H9 (cell line): ENCODE measurements around the gene RETREG3. TPM values are rescaled to one million over a fixed set of nuclear protein-coding genes. Genes with fewer than 3 reads are reported as not detected.
A peak's percentile ranks its signal among the peaks of the same experiment; 100 is the strongest.

ENCODE experiments used
- DNase-seq: peaks from one replicate; pipeline ENCODE4 v3.0.0-alpha.2; 2017
- H2AFZ ChIP-seq: one replicate; pipeline ENCODE4 v1.6.1; 2013; ENCODE audit warnings: mild to moderate bottlenecking, low read length, control low read depth, moderate library complexity
- H2AK5ac ChIP-seq: 2 replicates; pipeline ENCODE4 v1.6.1; 2013; ENCODE audit warnings: low read length, control low read depth, mixed read lengths; ENCODE audit not compliant: insufficient read length
- H2BK120ac ChIP-seq: one replicate; pipeline ENCODE4 v1.6.1; 2013; ENCODE audit warnings: low read depth, mild to moderate bottlenecking, low read length, control low read depth, inconsistent platforms; ENCODE audit not compliant: poor library complexity, severe bottlenecking
- H2BK12ac ChIP-seq: 2 replicates; pipeline ENCODE4 v1.6.1; 2013; ENCODE audit warnings: low read length, control low read depth, mixed read lengths, low read depth; ENCODE audit not compliant: insufficient read length
- H2BK15ac ChIP-seq: 2 replicates; pipeline ENCODE4 v1.6.1; 2013; ENCODE audit warnings: low read depth, low read length, control low read depth
- H2BK20ac ChIP-seq: one replicate; pipeline ENCODE4 v1.6.1; 2013; ENCODE audit warnings: low read depth, mild to moderate bottlenecking, low read length, control low read depth, inconsistent platforms; ENCODE audit not compliant: poor library complexity, severe bottlenecking
- H2BK5ac ChIP-seq: 2 replicates; pipeline ENCODE4 v1.6.1; 2013; ENCODE audit warnings: low read length, control low read depth, mixed read lengths; ENCODE audit not compliant: insufficient read length
- H3K14ac ChIP-seq: 2 replicates; pipeline ENCODE4 v1.6.1; 2013; ENCODE audit warnings: low read length, control low read depth; ENCODE audit not compliant: insufficient read depth
- H3K18ac ChIP-seq: 2 replicates; pipeline ENCODE4 v1.6.1; 2013; ENCODE audit warnings: low read depth, mild to moderate bottlenecking, mixed read lengths, low read length, control low read depth; ENCODE audit not compliant: insufficient read length
- H3K23ac ChIP-seq: 2 replicates; pipeline ENCODE4 v1.6.1; 2013; ENCODE audit warnings: low read length, control low read depth, mixed read lengths, low read depth; ENCODE audit not compliant: insufficient read length
- H3K23me2 ChIP-seq: 2 replicates; pipeline ENCODE4 v1.6.1; 2013; ENCODE audit warnings: low read depth, mild to moderate bottlenecking, mixed read lengths, low read length, control low read depth; ENCODE audit not compliant: insufficient read length, poor library complexity, severe bottlenecking
- H3K27ac ChIP-seq: 2 replicates; pipeline ENCODE4 v1.5.1; 2013; ENCODE audit warnings: low read length, control low read depth, mixed read lengths, low read depth; ENCODE audit not compliant: insufficient read length
- H3K27me3 ChIP-seq: 2 replicates; pipeline ENCODE4 v1.6.1; 2013; ENCODE audit warnings: low read length, control low read depth, inconsistent platforms; ENCODE audit not compliant: insufficient read depth
- H3K4ac ChIP-seq: 2 replicates; pipeline ENCODE4 v1.6.1; 2013; ENCODE audit warnings: low read depth, mild to moderate bottlenecking, control low read depth, inconsistent platforms, low read length, moderate library complexity
- H3K4me1 ChIP-seq: 2 replicates; pipeline ENCODE4 v1.6.1; 2013; ENCODE audit warnings: low read length, control low read depth, inconsistent platforms; ENCODE audit not compliant: insufficient read depth
- H3K4me2 ChIP-seq: 2 replicates; pipeline ENCODE4 v1.6.1; 2013; ENCODE audit warnings: low read length, control low read depth, mixed read lengths; ENCODE audit not compliant: insufficient read length, insufficient read depth
- H3K56ac ChIP-seq: 2 replicates; pipeline ENCODE4 v1.6.1; 2013; ENCODE audit warnings: low read depth, mild to moderate bottlenecking, mixed read lengths, low read length, control low read depth; ENCODE audit not compliant: insufficient read length
- H3K79me1 ChIP-seq: 2 replicates; pipeline ENCODE4 v1.6.1; 2013; ENCODE audit warnings: low read depth, mild to moderate bottlenecking, moderate library complexity, low read length, control low read depth, inconsistent platforms; ENCODE audit not compliant: insufficient read depth, poor library complexity, severe bottlenecking
- H3K79me2 ChIP-seq: 2 replicates; pipeline ENCODE4 v1.6.1; 2013; ENCODE audit warnings: low read length, control low read depth, inconsistent platforms; ENCODE audit not compliant: insufficient read depth
- H3K9ac ChIP-seq: 2 replicates; pipeline ENCODE4 v1.6.1; 2013; ENCODE audit warnings: low read length, control low read depth, mixed read lengths; ENCODE audit not compliant: insufficient read length; ENCODE audit errors: extremely low read depth
- H3K9me3 ChIP-seq: one replicate; pipeline ENCODE4 v1.6.1; 2013; ENCODE audit warnings: low read depth, low read length, inconsistent platforms; ENCODE audit not compliant: control insufficient read depth
- H3T11ph ChIP-seq: one replicate; pipeline ENCODE4 v1.6.1; 2013; ENCODE audit warnings: mild to moderate bottlenecking, low read length, control low read depth, inconsistent platforms
- H4K20me1 ChIP-seq: one replicate; pipeline ENCODE4 v1.6.1; 2013; ENCODE audit not compliant: control insufficient read depth, insufficient read length, insufficient read depth
- H4K5ac ChIP-seq: 2 replicates; pipeline ENCODE4 v1.6.1; 2013; ENCODE audit warnings: low read depth, mild to moderate bottlenecking, mixed read lengths, low read length, control low read depth; ENCODE audit not compliant: insufficient read length
- H4K8ac ChIP-seq: replicated peaks from 2 replicates; pipeline ENCODE4 v1.6.1; 2013; ENCODE audit warnings: low read length, control low read depth, mixed read lengths, low read depth; ENCODE audit not compliant: insufficient read length
- H4K91ac ChIP-seq: 2 replicates; pipeline ENCODE4 v1.6.1; 2013; ENCODE audit warnings: low read depth, mild to moderate bottlenecking, moderate library complexity, mixed read lengths, low read length, control low read depth; ENCODE audit not compliant: insufficient read length
- H3K27ac Mint-ChIP-seq, 3 experiments: 2 replicates in 2 of 3; 3 replicates in 1 of 3; pipeline ENCODE4 v1.8.0; 2020 to 2021; ENCODE audit warnings: mixed read lengths in 3 of 3, mild to moderate bottlenecking in 1 of 3, moderate library complexity in 1 of 3
- H3K27me3 Mint-ChIP-seq: 2 replicates; pipeline ENCODE4 v1.8.0; 2021; ENCODE audit warnings: low read depth, mild to moderate bottlenecking, moderate library complexity, mixed read lengths
- H3K36me3 Mint-ChIP-seq, 3 experiments: 2 replicates in 2 of 3; 3 replicates in 1 of 3; pipeline ENCODE4 v1.8.0; 2020 to 2021; ENCODE audit warnings: low read depth in 3 of 3, mixed read lengths in 3 of 3; ENCODE audit not compliant: insufficient read depth in 1 of 3
- H3K4me1 Mint-ChIP-seq, 2 experiments: 2 replicates each; pipeline ENCODE4 v1.8.0; 2020; ENCODE audit warnings: mixed read lengths in 2 of 2
- H3K4me3 Mint-ChIP-seq, 2 experiments: 2 replicates in 1 of 2; 3 replicates in 1 of 2; pipeline ENCODE4 v1.8.0; 2020 to 2021; ENCODE audit warnings: mild to moderate bottlenecking in 2 of 2, mixed read lengths in 2 of 2, moderate library complexity in 1 of 2
- H3K9me3 Mint-ChIP-seq, 2 experiments: 2 replicates in 1 of 2; 3 replicates in 1 of 2; pipeline ENCODE4 v1.8.0; 2020; ENCODE audit warnings: mild to moderate bottlenecking in 2 of 2, mixed read lengths in 2 of 2, moderate library complexity in 1 of 2
- WGBS: extraction: QIAGEN DNeasy Blood & Tissue Kit; methylation state at CpG from one replicate; pipeline ENCODE4 v1.1.7; 2013; ENCODE audit warnings: missing lambda C conversion rate, low lambda C conversion rate, mixed read lengths; ENCODE audit not compliant: insufficient read length; ENCODE audit errors: extremely low coverage; 5-methylcytosine and 5-hydroxymethylcytosine counted together
- total RNA-seq: library from RNA; stranded (reverse); gene quantifications from 2 replicates; pipeline ENCODE4 v1.2.1, GENCODE V29; 2021
- TF ChIP-seq, protein P1 (sequence below): fragments of 200-600 bp; sonication (generic); conservative IDR thresholded peaks from 3 replicates; pipeline ENCODE4 v1.8.0; 2021; ENCODE audit warnings: antibody characterized with exemption, mild to moderate bottlenecking

The RETREG3 gene
- total RNA-seq, 1 experiment from 2014 or later: 47.3 TPM

DNA sequence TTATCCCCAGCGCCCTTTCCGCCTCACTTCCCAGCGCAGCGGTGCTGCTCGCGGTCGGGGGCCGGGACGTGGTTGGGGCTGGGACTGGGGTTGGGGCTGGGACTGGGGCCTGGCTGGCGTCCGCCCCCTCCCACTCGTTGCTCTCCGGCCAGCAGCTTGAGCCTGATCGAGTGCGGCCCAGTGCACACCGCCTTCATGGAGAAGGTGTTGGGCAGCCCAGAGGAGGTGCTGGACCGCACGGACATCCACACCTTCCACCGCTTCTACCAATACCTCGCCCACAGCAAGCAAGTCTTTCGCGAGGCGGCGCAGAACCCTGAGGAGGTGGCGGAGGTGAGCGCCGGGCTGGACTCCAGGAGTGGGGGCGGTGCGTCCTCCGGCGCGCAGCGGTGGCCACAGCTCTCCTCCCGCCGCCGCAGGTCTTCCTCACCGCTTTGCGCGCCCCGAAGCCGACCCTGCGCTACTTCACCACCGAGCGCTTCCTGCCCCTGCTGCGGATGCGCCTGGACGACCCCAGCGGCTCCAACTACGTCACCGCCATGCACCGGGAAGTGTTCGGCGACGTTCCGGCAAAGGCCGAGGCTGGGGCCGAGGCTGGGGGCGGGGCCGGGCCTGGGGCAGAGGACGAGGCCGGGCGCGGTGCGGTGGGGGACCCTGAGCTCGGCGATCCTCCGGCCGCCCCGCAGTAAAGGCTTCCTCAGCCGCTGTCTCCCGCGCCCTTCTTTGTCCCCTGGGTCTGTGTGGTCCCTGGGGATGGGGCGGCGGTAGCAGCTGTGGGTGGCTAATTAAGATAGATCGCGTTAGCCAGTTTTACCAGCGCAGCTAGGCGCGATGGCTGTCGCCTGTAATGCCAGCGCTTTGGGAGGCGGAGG, 54.7 kb downstream of the RETREG3 start:
- DNase-seq: peak; percentile 96
- Mint-ChIP-seq H3K27me3 (no peaks in the 10 kb centered on the region), H3K4me3 (peak overlapping the region; percentile 85 to 92), H3K27ac (peak overlapping the region; percentile 72 to 96 (median 90); a peak in 5 of 7 replicates), H3K9me3 (no peaks in the 10 kb centered on the region), H3K36me3 (no peaks in the 10 kb centered on the region), H3K4me1 (peaks cover 10 to 26% of the 10 kb centered on the region in 2 experiments)
- Histone ChIP-seq H2AFZ (no peak overlapping the region), H3K9ac (peak overlapping the region; percentile 85), H4K5ac (no peak overlapping the region), H3K9me3 (no peaks in the 10 kb centered on the region), H2BK120ac (no peak overlapping the region), H3K79me2 (no peaks in the 10 kb centered on the region), H4K91ac (no peak overlapping the region), H3K56ac (no peak overlapping the region), H4K20me1 (no peaks in the 10 kb centered on the region), H2BK20ac (no peak overlapping the region), H2BK12ac (no peak overlapping the region), H3K23ac (no peak overlapping the region), H3K4me1 (no peaks in the 10 kb centered on the region), H2BK15ac (no peak overlapping the region), H2AK5ac (no peak overlapping the region), H3K4ac (no peak overlapping the region), H3K14ac (peak overlapping the region; percentile 89), H2BK5ac (no peak overlapping the region), H4K8ac (no peak overlapping the region), H3K27ac (no peak overlapping the region), H3T11ph (no peak overlapping the region), H3K79me1 (no peaks in the 10 kb centered on the region), H3K4me2 (peak overlapping the region; percentile 43), H3K23me2 (peaks cover 7% of the 10 kb centered on the region), H3K18ac (peak overlapping the region; percentile 73), H3K27me3 (no peaks in the 10 kb centered on the region)
- no CpG with 5 or more reads among the region's 82 CpGs for WGBS
- TF ChIP-seq, protein P1, sequence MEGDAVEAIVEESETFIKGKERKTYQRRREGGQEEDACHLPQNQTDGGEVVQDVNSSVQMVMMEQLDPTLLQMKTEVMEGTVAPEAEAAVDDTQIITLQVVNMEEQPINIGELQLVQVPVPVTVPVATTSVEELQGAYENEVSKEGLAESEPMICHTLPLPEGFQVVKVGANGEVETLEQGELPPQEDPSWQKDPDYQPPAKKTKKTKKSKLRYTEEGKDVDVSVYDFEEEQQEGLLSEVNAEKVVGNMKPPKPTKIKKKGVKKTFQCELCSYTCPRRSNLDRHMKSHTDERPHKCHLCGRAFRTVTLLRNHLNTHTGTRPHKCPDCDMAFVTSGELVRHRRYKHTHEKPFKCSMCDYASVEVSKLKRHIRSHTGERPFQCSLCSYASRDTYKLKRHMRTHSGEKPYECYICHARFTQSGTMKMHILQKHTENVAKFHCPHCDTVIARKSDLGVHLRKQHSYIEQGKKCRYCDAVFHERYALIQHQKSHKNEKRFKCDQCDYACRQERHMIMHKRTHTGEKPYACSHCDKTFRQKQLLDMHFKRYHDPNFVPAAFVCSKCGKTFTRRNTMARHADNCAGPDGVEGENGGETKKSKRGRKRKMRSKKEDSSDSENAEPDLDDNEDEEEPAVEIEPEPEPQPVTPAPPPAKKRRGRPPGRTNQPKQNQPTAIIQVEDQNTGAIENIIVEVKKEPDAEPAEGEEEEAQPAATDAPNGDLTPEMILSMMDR: no peak
